HepG2 (cell line): ENCODE results near the gene NEK8. TPM values are rescaled to one million over a fixed set of nuclear protein-coding genes. Genes with fewer than 3 reads are reported as not detected.

Experiments
- BRCA1 ChIP-seq: sonication (generic); formaldehyde crosslinking; IDR thresholded peaks from 2 replicates; pipeline ENCODE4 v1.4.0; 2020; ENCODE audit warnings: missing genetic modification reagents
- DNMT1 ChIP-seq: sonication (generic); formaldehyde crosslinking; IDR thresholded peaks from 2 replicates; pipeline ENCODE4 v1.5.1; 2020; ENCODE audit warnings: mild to moderate bottlenecking, missing genetic modification reagents
- HHEX ChIP-seq: IDR thresholded peaks from 2 replicates; pipeline ENCODE4 v1.6.1; 2016; ENCODE audit warnings: control low read depth
- JUNB ChIP-seq: sonication (generic); formaldehyde crosslinking; IDR thresholded peaks from 2 replicates; pipeline ENCODE4 v1.8.0; 2022; ENCODE audit warnings: missing genetic modification reagents, mild to moderate bottlenecking, borderline replicate concordance
- KDM6A ChIP-seq: IDR thresholded peaks from 2 replicates; pipeline ENCODE4 v1.6.1; 2016; ENCODE audit warnings: low read depth
- MATR3 ChIP-seq: sonication (generic); formaldehyde crosslinking; IDR thresholded peaks from 2 replicates; pipeline ENCODE4 v1.4.0; 2020; ENCODE audit warnings: missing genetic modification reagents
- MTA1 ChIP-seq: sonication (generic); formaldehyde crosslinking; IDR thresholded peaks from 2 replicates; pipeline ENCODE4 v1.4.0; 2020; ENCODE audit warnings: missing genetic modification reagents, mild to moderate bottlenecking, borderline replicate concordance
- NBN ChIP-seq: fragments of 450-650 bp; conservative IDR thresholded peaks from 2 replicates; pipeline ENCODE4 v1.6.1; 2017
- NCOA1 ChIP-seq: sonication (generic); formaldehyde crosslinking; IDR thresholded peaks from 2 replicates; pipeline ENCODE4 v1.9.0; 2021; ENCODE audit warnings: missing genetic modification reagents
- NFKBIZ ChIP-seq: IDR thresholded peaks from 2 replicates; pipeline ENCODE4 v1.6.1; 2018; ENCODE audit warnings: missing genetic modification reagents, missing compliant biosample characterization
- RFX1 ChIP-seq: fragments of 450-650 bp; IDR thresholded peaks from 2 replicates; pipeline ENCODE4 v1.6.1; 2017
- ZBTB38 ChIP-seq: sonication (generic); formaldehyde crosslinking; IDR thresholded peaks from 2 replicates; pipeline ENCODE4 v1.5.1; 2020; ENCODE audit warnings: mild to moderate bottlenecking, missing genetic modification reagents
- ZFP90 ChIP-seq: sonication (generic); formaldehyde crosslinking; IDR thresholded peaks from 2 replicates; pipeline ENCODE4 v1.8.0; 2022; ENCODE audit warnings: missing genetic modification reagents, mild to moderate bottlenecking, inconsistent platforms, borderline replicate concordance
- ZIK1 ChIP-seq: sonication (generic); formaldehyde crosslinking; IDR thresholded peaks from 2 replicates; pipeline ENCODE4 v1.5.0; 2020; ENCODE audit warnings: mild to moderate bottlenecking, low read depth, missing genetic modification reagents, borderline replicate concordance
- ZNF709 ChIP-seq: sonication (generic); formaldehyde crosslinking; IDR thresholded peaks from 2 replicates; pipeline ENCODE4 v1.5.0; 2020; ENCODE audit warnings: mild to moderate bottlenecking, missing genetic modification reagents
- ZNF749 ChIP-seq: sonication (generic); formaldehyde crosslinking; IDR thresholded peaks from 2 replicates; pipeline ENCODE4 v1.8.0; 2022; ENCODE audit warnings: mild to moderate bottlenecking, missing genetic modification reagents, moderate library complexity, borderline replicate concordance
- ZNF781 ChIP-seq: sonication (generic); formaldehyde crosslinking; IDR thresholded peaks from 2 replicates; pipeline ENCODE4 v1.5.1; 2020; ENCODE audit warnings: borderline replicate concordance, mild to moderate bottlenecking, missing genetic modification reagents; ENCODE audit errors: not compliant biosample characterization
- polyA plus RNA-seq, 8 experiments: library from polyadenylated mRNA; depleted of rRNA in 3 of 8; stranded (reverse) in 7 of 8; unstranded in 1 of 8; fragments of >200 nt; fragmentation: Illumina TruSeq in 4 of 8; extraction: Trizol in 4 of 8; gene quantifications; 2 replicates each; pipeline versions ENCODE4 v1.2.1 to v1.2.3, GENCODE V29; 2011 to 2016; ENCODE audit warnings: low read depth in 4 of 8, missing spikeins in 1 of 8, mixed read lengths in 1 of 8; ENCODE audit not compliant: insufficient read depth in 1 of 8
- total RNA-seq, 5 experiments: library from RNA; depleted of rRNA; stranded (reverse); fragments of >200 nt; fragmentation: Illumina TruSeq; extraction: Trizol; gene quantifications; 2 replicates each; pipeline ENCODE4 v1.2.3, GENCODE V29; 2016; ENCODE audit warnings: low read depth in 1 of 5
- TF ChIP-seq, protein P1 (sequence below): sonication (generic); formaldehyde crosslinking; IDR thresholded peaks from 2 replicates; pipeline ENCODE4 v1.5.0; 2020; ENCODE audit warnings: missing genetic modification reagents, mild to moderate bottlenecking, borderline replicate concordance
- TF ChIP-seq, protein P2 (sequence below): sonication (generic); formaldehyde crosslinking; IDR thresholded peaks from 2 replicates; pipeline ENCODE4 v1.5.1; 2020; ENCODE audit warnings: missing genetic modification reagents, mild to moderate bottlenecking, borderline replicate concordance
- TF ChIP-seq, protein P3 (sequence below): sonication (generic); formaldehyde crosslinking; IDR thresholded peaks from 2 replicates; pipeline ENCODE4 v1.8.0; 2022; ENCODE audit warnings: low read depth, missing genetic modification reagents
- TF ChIP-seq, protein P4 (sequence below): sonication (generic); formaldehyde crosslinking; IDR thresholded peaks from 2 replicates; pipeline ENCODE4 v1.4.0; 2020; ENCODE audit warnings: mild to moderate bottlenecking, missing genetic modification reagents
- TF ChIP-seq, protein P5 (sequence below): sonication (generic); formaldehyde crosslinking; IDR thresholded peaks from 2 replicates; pipeline ENCODE4 v1.4.0; 2020; ENCODE audit warnings: missing genetic modification reagents, low read depth, mild to moderate bottlenecking, borderline replicate concordance

NEK8 gene
- total and polyA plus RNA-seq, 2 of the 13 experiments (the other 11 are each of a cell fraction or from before 2014, with no cell fraction given), result 5.8 to 13.5 TPM

DNA sequence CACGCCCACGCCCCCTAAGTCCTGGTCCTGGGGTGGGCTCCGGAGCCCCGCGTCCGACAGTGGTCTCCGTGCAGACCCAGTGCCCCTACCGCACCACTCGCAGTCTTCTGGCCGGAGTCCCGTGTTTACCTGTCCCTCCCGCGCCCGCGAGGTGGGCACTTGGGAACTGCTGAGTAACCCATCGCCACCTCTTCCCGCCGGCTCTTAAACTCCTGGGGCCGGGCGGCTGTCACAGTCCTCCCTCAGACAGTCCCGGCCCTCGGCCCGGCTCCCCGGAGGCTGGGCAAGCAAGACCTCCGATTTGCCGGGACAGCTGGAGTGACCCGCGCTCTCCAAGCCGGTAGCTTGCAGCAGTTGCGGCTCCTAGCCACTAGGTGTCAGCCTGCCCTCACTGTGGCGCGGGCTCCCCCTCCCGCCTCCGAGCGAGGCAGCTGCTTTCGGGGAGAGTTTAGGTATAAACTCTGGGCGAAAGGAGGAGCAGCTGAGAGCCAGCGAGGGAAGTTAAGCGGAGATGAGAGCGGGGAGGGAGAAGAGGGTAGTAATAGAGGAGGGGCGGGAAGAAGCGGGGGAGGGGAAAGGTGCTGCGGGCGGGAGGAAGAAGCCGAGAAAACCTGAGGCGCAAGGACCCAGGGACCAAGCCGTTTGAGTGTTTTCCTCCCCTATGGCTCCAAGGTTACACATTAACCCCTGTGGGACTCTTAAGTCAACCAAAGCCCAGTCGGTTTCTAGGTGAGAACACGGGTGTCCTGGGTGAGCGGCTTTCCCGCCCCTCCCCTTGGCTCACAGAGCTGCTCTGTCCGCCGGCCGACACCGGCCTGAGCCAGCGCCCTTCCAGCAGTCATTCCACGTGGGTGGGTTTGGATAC, 1.7 kb upstream of the NEK8 start (continued):
- TF ChIP-seq, protein P1, sequence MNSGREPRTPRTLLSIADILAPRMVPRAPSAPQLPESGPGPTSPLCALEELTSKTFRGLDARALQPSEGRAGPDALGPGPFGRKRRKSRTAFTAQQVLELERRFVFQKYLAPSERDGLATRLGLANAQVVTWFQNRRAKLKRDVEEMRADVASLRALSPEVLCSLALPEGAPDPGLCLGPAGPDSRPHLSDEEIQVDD (CRISPR knock-in tag), result no peak
- TF ChIP-seq ZNF749 (CRISPR knock-in tag), result no peak
- no peak for TF ChIP-seq ZFP90 (CRISPR knock-in tag)
- TF ChIP-seq RFX1, result no peak
- TF ChIP-seq, protein P2, sequence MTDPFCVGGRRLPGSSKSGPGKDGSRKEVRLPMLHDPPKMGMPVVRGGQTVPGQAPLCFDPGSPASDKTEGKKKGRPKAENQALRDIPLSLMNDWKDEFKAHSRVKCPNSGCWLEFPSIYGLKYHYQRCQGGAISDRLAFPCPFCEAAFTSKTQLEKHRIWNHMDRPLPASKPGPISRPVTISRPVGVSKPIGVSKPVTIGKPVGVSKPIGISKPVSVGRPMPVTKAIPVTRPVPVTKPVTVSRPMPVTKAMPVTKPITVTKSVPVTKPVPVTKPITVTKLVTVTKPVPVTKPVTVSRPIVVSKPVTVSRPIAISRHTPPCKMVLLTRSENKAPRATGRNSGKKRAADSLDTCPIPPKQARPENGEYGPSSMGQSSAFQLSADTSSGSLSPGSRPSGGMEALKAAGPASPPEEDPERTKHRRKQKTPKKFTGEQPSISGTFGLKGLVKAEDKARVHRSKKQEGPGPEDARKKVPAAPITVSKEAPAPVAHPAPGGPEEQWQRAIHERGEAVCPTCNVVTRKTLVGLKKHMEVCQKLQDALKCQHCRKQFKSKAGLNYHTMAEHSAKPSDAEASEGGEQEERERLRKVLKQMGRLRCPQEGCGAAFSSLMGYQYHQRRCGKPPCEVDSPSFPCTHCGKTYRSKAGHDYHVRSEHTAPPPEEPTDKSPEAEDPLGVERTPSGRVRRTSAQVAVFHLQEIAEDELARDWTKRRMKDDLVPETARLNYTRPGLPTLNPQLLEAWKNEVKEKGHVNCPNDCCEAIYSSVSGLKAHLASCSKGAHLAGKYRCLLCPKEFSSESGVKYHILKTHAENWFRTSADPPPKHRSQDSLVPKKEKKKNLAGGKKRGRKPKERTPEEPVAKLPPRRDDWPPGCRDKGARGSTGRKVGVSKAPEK (CRISPR knock-in tag), result no peak
- TF ChIP-seq, protein P3, sequence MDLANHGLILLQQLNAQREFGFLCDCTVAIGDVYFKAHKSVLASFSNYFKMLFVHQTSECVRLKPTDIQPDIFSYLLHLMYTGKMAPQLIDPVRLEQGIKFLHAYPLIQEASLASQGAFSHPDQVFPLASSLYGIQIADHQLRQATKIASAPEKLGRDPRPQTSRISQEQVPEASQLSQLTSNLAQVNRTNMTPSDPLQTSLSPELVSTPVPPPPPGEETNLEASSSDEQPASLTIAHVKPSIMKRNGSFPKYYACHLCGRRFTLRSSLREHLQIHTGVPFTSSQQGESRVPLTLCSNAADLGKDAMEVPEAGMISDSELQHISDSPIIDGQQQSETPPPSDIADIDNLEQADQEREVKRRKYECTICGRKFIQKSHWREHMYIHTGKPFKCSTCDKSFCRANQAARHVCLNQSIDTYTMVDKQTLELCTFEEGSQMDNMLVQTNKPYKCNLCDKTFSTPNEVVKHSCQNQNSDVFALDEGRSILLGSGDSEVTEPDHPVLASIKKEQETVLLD (CRISPR knock-in tag), result peak; percentile 28; the same call in 1 of the 2 replicates
- TF ChIP-seq, protein P4, sequence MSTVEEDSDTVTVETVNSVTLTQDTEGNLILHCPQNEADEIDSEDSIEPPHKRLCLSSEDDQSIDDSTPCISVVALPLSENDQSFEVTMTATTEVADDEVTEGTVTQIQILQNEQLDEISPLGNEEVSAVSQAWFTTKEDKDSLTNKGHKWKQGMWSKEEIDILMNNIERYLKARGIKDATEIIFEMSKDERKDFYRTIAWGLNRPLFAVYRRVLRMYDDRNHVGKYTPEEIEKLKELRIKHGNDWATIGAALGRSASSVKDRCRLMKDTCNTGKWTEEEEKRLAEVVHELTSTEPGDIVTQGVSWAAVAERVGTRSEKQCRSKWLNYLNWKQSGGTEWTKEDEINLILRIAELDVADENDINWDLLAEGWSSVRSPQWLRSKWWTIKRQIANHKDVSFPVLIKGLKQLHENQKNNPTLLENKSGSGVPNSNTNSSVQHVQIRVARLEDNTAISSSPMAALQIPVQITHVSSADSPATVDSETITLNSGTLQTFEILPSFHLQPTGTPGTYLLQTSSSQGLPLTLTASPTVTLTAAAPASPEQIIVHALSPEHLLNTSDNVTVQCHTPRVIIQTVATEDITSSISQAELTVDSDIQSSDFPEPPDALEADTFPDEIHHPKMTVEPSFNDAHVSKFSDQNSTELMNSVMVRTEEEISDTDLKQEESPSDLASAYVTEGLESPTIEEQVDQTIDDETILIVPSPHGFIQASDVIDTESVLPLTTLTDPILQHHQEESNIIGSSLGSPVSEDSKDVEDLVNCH (CRISPR knock-in tag), result no peak
- peak; percentile 52; the same call in 1 of the 2 replicates for TF ChIP-seq MTA1 (CRISPR knock-in tag)
- TF ChIP-seq DNMT1, result no peak
- TF ChIP-seq, protein P5, sequence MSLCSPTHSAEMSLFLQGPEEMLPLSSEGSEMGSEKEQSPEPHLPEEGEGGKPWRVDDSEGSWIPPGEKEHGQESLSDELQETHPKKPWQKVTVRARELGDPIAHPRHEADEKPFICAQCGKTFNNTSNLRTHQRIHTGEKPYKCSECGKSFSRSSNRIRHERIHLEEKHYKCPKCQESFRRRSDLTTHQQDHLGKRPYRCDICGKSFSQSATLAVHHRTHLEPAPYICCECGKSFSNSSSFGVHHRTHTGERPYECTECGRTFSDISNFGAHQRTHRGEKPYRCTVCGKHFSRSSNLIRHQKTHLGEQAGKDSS, result no peak; the same call in none of the 2 replicates
- TF ChIP-seq ZNF709 (CRISPR knock-in tag), result 0 out of 2 replicates have a peak, but pooled peaks have one; percentile 54
- TF ChIP-seq NBN, result no peak
- TF ChIP-seq KDM6A, result no peak
- no peak for TF ChIP-seq ZNF781 (CRISPR knock-in tag)
- TF ChIP-seq HHEX (CRISPR knock-in tag), result no peak
- no peak for TF ChIP-seq JUNB (CRISPR knock-in tag)
- no peak for TF ChIP-seq BRCA1 (CRISPR knock-in tag)
- TF ChIP-seq ZBTB38, result peak; percentile 63; the same call in 1 of the 2 replicates
- TF ChIP-seq NCOA1 (CRISPR knock-in tag), result peak; percentile 44; the same call in 1 of the 2 replicates
- no peak for TF ChIP-seq MATR3 (CRISPR knock-in tag)
- TF ChIP-seq NFKBIZ (CRISPR knock-in tag), result no peak
- TF ChIP-seq ZIK1 (CRISPR knock-in tag), result no peak
